ENCODE results near the gene URM1. TPM values are rescaled to one million over a fixed set of nuclear protein-coding genes. Genes with fewer than 3 reads are reported as not detected.
A peak's percentile ranks its signal among the peaks of the same experiment; 100 is the strongest.

URM1 gene
- total RNA-seq, 1 donor from 2014 or later = 10.3 TPM

DNA sequence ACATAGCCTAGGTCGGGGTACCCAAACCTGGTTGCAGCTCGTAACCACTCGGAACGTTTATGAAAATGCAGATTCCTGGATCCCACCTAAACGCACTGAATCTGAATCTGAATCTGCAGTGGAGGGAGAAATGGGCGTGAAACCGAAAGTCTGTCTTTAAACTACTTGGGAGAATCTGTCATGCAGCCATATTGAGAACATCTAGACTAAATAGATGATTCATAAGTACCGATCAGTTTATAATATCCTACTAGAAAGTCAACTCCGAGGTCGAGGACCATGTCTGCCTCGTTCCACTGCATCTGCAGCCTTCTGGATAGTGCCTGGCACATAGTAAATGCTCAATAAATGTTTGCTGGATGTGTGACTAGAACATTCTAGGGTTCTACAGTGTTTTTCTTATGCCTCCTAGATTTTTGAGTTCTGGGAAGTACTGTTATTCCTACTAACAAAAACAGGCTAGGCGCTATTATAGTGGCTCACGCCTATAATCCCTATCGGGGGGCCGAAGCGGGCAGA lies 47.9 kb upstream of the URM1 start:
- Histone ChIP-seq H2AFZ (replicated peaks) (peak overlapping the region; percentile 99), H3K4me2 (peak overlapping the region; percentile 97), H3K9me3 (ENCODE audit: low read depth) (no peaks in the 10 kb centered on the region), H3K4me3 (peak overlapping the region; percentile 94), H4K20me1 (ENCODE audit: low read depth) (no peaks in the 10 kb centered on the region), H3K9ac (peak overlapping the region; percentile 68), H3K27me3 (no peaks in the 10 kb centered on the region), H3K36me3 (no peaks in the 10 kb centered on the region), H3F3A (ENCODE audit: low read depth) (no peaks in the 10 kb centered on the region), H3K4me1 (peaks cover 11% of the 10 kb centered on the region), H3K27ac (no peak overlapping the region), H3K79me2 (ENCODE audit: low read depth) (peaks cover 38% of the 10 kb centered on the region)
- TF ChIP-seq, protein P1, sequence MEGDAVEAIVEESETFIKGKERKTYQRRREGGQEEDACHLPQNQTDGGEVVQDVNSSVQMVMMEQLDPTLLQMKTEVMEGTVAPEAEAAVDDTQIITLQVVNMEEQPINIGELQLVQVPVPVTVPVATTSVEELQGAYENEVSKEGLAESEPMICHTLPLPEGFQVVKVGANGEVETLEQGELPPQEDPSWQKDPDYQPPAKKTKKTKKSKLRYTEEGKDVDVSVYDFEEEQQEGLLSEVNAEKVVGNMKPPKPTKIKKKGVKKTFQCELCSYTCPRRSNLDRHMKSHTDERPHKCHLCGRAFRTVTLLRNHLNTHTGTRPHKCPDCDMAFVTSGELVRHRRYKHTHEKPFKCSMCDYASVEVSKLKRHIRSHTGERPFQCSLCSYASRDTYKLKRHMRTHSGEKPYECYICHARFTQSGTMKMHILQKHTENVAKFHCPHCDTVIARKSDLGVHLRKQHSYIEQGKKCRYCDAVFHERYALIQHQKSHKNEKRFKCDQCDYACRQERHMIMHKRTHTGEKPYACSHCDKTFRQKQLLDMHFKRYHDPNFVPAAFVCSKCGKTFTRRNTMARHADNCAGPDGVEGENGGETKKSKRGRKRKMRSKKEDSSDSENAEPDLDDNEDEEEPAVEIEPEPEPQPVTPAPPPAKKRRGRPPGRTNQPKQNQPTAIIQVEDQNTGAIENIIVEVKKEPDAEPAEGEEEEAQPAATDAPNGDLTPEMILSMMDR (IDR thresholded peaks at IDR 0.05) = peak; percentile 3
- TF ChIP-seq EZH2 (IDR thresholded peaks at IDR 0.05) = no peak
- Mint-ChIP-seq H3K27ac (peak overlapping the region; percentile 72), H3K36me3 (peaks cover 6% of the 10 kb centered on the region), H3K4me3 (peak overlapping the region; percentile 99), H3K9me3 (no peaks in the 10 kb centered on the region), H3K4me1 (peaks cover 13% of the 10 kb centered on the region), H3K27me3 (ENCODE audit: insufficient read depth, low read depth) (peaks cover 2% of the 10 kb centered on the region)
- DNase-seq (ENCODE audit: low spot score) = no peak

DNA sequence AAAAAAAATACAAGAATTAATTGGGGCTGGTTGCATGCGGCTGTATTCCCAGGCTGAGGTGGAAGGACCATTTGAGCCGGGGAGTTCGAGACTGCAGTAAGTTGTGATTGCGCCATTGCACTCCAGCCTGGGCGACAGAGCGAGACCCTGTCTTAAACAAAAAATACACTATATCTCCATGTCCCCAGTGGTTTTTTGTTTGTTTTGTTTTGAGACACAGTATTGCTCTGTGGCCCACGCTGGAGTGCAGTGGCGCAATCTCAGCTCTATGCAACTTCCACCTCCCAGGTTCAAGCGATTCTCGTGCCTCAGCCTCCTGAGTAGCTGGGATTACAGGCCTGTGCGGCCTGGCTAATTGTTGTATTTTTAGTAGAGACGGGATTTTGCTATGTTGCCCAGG lies 47.4 kb upstream of the URM1 start:
- peak overlapping the region; percentile 42 for H3K27ac Mint-ChIP-seq
- no peak overlapping the region for H3K27ac ChIP-seq
- TF ChIP-seq EZH2phosphoT487 (IDR thresholded peaks at IDR 0.05) (no peak), EZH2 (IDR thresholded peaks at IDR 0.05) (no peak)
- TF ChIP-seq, protein P1 (IDR thresholded peaks at IDR 0.05) = no peak

DNA sequence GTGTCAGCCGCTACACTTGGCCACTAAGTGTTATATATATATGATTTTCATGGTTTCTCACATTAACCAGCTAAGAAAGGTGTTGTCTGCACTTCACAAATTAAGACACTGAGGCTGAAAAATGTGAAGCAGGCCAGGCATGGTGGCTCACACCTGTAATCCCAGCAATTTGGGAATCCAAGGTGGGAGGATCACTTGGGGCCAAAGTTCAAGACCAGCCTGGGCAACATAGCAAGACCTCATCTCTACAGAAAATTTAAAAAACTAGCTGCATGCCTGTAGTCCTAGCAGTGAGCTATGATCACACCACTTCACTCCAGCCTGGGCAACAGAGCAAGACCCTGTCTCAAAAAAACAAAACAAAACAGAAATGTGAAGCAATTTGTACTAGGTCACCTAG lies 46.8 kb upstream of the URM1 start:
- Histone ChIP-seq H4K20me1 (ENCODE audit: low read depth) (peaks cover 5% of the 10 kb centered on the region), H3K27me3 (no peaks in the 10 kb centered on the region), H3K4me3 (no peak overlapping the region), H3K79me2 (ENCODE audit: low read depth) (peaks cover 38% of the 10 kb centered on the region), H3K4me1 (peaks cover 11% of the 10 kb centered on the region), H3K27ac (no peak overlapping the region), H3K9ac (no peak overlapping the region), H2AFZ (replicated peaks) (no peak overlapping the region), H3K36me3 (no peaks in the 10 kb centered on the region), H3F3A (ENCODE audit: low read depth) (no peaks in the 10 kb centered on the region), H3K4me2 (peak overlapping the region; percentile 97), H3K9me3 (ENCODE audit: low read depth) (no peaks in the 10 kb centered on the region)
- Mint-ChIP-seq H3K9me3 (no peaks in the 10 kb centered on the region), H3K27me3 (ENCODE audit: insufficient read depth, low read depth) (peaks cover 2% of the 10 kb centered on the region), H3K36me3 (peaks cover 6% of the 10 kb centered on the region), H3K27ac (no peak overlapping the region), H3K4me1 (peaks cover 13% of the 10 kb centered on the region), H3K4me3 (peak overlapping the region; percentile 99)
- no peak for DNase-seq (ENCODE audit: low spot score)
- TF ChIP-seq EZH2phosphoT487 (IDR thresholded peaks at IDR 0.05) (no peak), EZH2 (IDR thresholded peaks at IDR 0.05) (no peak)
- TF ChIP-seq, protein P1 (IDR thresholded peaks at IDR 0.05) = no peak

More for the DNA sequence above, 47.4 kb upstream of the URM1 start:
- H3K4me3 ChIP-seq = peak overlapping the region; percentile 94
- no peaks in the 10 kb centered on the region for H3K27me3 ChIP-seq
- no peak overlapping the region for H3K9ac ChIP-seq
- H3K4me1 Mint-ChIP-seq = peaks cover 13% of the 10 kb centered on the region
- H3F3A ChIP-seq (ENCODE audit: low read depth) = no peaks in the 10 kb centered on the region
- DNase-seq (ENCODE audit: low spot score) = no peak
- no peaks in the 10 kb centered on the region for H3K36me3 ChIP-seq
- peak overlapping the region; percentile 97 for H3K4me2 ChIP-seq
- H2AFZ ChIP-seq (replicated peaks) = no peak overlapping the region
- H4K20me1 ChIP-seq (ENCODE audit: low read depth) = peaks cover 4% of the 10 kb centered on the region
- peaks cover 6% of the 10 kb centered on the region for H3K36me3 Mint-ChIP-seq
- peak overlapping the region; percentile 99 for H3K4me3 Mint-ChIP-seq
- peaks cover 2% of the 10 kb centered on the region for H3K27me3 Mint-ChIP-seq (ENCODE audit: insufficient read depth, low read depth)
- H3K9me3 ChIP-seq (ENCODE audit: low read depth) = no peaks in the 10 kb centered on the region
- peaks cover 11% of the 10 kb centered on the region for H3K4me1 ChIP-seq
- H3K79me2 ChIP-seq (ENCODE audit: low read depth) = peaks cover 38% of the 10 kb centered on the region
- no peaks in the 10 kb centered on the region for H3K9me3 Mint-ChIP-seq
